ENCODE results near the gene SP110.
A peak's percentile ranks its signal among the peaks of the same experiment; 100 is the strongest.

Gene SP110

DNA sequence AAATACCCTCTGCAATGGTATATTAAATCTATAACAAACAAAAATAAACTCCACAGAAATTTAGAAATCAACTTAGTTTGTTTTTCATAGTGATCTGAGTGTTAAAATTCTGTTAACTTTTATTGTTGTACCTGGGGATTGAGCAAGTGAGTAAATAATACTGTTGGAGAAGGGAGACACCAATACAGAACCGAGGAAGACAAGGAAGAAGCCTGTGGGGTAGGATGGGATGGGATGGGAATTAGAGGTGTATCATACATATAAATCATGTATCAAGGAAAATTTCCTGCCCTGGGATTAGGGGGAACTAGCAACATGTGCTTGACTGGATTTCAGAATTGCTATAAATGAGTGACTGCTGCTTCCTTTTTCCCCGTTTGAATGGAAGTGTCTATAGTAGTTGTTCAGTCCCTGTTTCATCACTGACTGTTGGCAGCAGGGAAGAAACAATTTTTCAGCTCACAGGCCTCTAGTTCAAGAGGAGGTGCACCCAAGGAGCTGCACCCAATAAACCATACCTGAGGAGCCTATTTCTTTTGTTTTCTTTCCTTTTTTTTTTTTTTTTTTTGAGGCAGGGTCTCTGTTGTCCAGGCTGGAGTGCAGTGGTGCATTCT lies 53.1 kb downstream of the SP110 start:
- no peak for DNase-seq

DNA sequence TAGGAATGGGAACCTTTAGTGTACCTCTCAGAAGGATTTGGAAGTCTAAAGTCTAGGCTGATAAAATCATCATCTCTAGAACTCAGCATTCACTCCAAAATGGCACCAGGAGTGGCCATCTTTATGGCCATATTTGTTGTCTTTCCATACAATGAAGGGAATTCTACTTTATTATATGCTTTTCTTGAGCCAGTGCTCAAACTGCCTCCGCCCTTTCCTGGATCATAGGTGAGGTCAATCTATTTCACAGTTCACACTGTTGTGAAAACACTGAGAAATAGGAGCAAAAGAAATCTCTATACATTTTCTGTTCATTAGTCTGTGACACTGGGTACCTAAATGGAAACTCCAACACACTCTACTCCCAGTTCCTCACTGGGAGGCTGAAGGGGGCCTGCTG lies 55.6 kb downstream of the SP110 start:
- peak; percentile 15 for DNase-seq

DNA sequence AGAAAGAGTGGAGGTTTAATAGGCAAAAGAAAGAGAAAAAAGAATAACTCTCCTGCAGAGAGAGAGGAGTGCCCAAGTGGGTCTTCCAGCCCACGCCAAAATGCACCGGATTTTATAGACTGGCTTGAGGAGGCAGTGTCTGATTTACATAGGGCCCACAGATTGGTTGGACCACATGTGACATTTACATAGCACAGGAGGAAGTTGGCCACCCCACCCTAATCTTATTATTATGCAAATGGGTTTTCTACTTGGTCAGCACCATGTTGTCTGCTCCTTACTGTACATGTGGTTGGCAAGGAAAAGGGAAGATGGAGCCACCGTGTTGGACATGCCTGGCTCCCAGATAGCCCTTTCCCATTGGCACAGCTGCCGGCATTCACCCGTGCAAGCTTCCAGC lies 56.8 kb downstream of the SP110 start:
- DNase-seq = no peak

DNA sequence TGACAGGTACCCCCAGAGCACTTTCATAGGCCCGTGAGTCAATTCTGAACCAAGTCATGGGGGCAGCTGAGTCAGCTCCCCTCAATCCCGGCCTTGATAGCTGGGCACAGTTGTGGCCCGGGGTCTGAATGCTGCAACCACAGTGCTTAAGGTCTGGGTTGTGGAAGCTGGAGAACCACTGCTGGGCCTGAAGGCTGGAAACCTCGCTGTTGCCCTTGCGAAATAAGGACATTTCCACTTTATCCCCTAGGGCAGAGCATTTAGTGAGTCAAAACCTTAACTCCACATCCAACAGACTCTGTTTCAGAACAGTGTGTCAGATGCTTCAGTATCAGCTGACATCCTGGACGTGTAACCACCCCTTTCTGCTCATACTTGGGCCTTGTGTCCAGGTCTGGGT lies 58.6 kb downstream of the SP110 start:
- DNase-seq = no peak

DNA sequence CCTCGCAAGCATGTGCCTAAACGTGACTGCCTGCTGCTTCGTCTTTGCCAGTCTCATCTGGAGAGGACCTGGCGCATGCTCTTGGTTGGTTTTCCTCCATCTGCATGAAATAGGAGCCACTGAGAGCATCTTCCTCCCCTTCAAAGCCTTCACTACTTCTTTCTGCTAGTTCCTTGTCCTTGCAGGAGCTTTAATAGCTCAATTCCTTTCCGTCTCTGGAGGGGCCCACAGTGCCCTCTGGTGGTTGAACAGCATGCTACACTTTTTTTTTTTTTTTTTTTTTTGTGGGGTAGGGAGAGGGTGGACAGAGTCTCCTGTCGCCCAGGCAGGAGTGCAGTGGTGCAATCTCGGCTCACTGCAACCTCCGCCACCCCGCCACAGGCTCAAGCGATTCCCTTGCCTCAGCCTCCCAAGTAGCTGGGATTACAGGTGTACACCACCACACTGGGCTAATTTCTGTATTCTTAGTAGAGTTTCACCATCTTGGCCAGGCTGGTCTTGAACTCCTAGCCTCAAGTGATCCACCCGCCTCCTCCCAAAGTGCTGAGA lies 59.6 kb downstream of the SP110 start:
- peak; percentile 72 for DNase-seq

DNA sequence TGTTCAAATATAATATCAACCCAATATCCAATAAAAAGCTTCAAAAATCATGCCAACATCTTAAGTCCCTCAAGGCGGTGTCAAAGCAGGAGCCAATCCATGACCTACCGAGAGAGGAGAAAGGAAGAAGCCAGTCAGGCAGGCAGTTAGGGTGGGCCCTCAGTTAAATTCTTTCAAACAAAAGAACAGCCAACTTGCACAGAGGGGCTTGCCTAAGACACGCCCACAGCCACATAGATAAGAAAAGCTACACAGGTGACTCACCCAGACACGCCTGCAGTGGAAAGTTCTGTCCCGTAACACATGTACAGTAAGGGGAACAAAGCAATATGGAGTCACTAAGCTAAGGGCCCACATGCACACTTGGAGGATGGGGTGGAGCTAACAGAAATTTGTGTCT lies 61.3 kb downstream of the SP110 start:
- DNase-seq = no peak

DNA sequence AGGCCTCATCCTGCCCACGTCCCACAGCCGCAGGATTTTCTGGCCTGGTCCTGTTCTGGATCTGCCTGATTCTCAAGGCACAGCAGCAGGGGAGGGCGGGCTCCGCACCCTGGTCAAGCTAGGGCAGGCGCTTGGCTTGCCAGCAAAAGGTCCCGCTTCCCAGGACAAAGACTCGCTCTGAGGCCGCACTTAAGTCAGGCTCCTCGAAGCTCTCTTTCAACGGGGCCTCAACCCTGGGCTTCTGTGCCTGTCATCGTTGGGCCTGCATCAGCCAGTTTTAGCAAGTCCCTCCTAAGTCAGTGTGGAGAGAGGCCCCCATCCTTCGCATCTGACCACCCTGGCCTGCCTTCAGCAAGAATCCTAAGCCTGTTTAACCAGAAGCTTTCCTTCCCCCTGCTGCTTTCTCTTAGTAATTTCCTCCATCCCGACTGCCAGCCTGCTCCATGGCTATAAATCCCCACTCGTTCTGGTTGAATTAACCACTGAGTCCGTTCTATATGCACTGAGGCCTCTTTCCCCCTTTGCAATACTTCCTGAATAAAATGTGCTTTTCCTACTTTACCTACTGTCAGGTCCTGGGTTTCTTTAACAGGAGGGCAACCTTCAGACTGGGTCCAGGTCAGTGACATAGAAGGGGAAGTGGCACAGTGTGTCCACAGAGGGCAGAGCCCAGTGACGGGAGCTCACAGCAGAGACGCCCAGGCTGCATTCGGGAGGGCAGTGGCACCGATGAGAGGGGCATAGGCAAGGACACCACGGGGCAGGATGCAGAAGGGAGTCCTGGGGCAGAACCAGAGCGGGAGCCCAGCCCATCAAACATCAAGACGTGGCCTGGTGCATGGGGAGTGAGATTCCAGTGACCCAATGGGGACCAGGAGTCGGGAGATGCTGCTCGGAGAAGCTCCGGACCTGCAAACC lies 62.7 kb downstream of the SP110 start:
- DNase-seq = no peak

DNA sequence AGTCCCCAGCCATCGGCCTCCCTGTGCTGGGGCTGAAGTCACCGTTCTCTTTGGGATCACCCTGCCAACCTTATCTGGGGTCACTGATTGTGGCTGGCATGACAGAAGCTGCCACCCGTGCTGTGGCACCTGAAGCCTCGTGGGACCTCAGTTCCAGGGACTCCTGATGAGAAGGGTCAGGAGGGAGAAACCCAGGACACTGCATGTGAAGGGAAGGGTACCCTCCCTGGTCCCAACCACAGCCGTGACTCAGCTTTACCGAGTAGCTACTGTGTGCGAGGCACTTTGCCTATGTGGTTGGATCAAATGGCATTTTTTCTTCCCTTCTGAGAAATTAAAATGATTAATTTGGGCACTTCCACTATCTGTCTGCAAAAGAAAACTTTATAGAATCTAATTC lies 64.4 kb downstream of the SP110 start:
- peak; percentile 35 for DNase-seq

DNA sequence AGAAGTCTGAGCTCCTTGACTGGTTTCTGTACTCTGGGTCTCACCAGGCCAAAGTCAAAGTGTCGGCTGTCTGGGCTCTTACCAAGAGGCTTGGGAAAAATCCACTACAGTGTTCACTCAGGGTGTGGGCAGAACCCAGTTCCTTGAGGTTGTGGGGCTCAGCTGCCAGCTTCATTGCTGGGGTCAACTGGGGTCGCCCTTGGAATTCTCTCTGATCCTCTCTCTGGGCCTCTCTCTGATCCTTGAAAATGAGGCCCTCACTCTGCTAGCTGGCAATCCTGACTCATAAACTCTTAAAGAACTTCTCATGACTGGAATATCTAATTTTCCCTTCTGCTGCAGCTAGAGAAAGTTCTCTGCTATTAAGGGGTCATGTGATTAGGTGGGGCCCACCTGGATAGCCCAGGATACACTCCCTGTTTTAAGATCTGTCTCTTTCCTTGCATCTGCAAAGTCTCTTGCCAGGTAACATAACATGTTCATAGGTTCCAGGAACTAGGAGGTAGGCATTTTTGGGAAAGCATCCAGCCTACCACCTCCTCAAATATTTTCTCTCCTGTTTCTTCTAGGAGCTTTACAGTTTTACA lies 66.3 kb downstream of the SP110 start:
- DNase-seq = peak; percentile 18

DNA sequence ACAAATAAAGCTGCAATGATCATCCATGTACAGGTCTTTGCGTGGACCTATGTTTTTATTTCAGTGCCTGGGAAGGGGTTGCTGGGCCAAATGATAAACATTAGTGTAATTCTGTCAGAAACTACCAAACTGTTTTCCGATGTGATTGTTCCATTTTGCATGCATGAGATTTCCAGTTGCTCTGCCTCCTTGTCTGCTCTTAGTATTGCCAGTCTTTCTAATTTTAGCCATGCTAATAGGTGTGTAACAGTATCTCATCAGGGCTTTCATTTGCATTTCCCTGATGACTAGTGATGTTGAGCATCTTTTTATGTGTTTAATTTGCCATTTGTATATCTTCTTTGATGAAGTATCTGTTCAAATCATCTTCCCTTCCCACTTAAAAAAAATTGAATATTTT lies 67.5 kb downstream of the SP110 start:
- DNase-seq = no peak

DNA sequence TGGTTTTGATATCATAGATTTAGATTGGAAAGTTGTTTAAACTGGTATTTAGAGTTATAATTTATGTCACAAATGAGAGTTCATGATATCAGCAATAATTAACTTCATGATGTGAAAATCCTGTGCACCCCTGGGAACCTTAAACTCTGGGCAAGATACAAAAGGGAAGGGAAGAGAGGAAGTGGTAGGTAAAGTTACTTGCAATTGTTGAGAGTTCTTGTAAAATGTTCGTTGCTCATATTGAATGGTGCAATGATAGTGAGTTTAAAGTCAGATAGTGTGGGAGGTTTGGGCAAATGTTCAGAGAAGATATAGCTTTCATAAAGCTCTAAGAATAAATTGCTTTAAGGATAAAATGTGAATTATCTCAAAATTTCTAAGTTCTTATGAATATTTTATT lies 75.4 kb downstream of the SP110 start:
- DNase-seq = no peak

DNA sequence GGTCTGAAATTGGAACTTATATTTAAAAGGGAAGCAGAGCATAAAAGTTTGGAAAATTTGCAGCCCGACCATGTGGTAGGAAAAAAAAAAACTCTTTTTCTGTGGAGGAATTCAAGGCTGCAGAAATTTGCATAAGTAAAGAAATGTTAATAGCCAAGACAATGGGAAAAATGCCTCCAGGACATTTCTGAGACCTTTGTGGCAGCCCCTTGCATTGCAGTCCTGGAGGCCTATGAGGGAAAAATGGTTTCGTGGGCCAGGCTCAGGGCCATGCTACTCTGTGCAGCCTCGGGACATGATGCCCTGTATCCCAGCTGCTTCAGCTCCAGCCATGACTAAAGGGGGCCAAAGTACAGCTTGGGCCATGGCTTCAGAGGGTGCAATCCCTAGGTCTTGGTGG lies 79.1 kb downstream of the SP110 start:
- DNase-seq = no peak

DNA sequence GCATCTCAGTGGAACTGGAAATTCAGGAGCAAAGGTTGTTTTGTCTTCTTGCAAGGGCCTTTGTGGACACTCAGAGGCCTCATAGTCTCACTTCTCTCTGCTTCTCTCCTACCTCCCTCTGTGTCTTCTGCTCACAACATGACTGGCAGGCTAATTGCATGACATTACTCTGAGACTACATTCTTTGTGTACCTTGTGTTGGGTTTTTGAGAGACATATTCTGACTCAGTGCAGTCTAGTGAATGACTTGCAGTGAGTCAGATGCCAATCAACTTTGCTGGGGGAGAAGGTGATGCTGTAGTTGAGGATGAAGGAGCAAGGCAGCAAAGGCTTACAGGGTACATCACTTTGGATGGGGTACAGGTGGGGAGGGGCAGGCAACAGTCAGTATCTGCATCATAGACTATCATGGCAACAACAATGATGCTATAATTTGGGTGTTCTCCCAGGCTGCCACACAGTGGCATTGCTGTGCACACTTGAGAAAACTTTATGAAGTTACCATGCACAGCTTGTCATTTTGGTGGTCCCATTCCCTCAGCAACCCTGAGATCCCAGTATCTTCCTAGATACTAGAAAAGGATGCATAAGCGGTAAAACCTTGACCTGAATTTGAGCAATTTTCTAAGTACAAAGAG lies 81.8 kb downstream of the SP110 start:
- no peak for DNase-seq

DNA sequence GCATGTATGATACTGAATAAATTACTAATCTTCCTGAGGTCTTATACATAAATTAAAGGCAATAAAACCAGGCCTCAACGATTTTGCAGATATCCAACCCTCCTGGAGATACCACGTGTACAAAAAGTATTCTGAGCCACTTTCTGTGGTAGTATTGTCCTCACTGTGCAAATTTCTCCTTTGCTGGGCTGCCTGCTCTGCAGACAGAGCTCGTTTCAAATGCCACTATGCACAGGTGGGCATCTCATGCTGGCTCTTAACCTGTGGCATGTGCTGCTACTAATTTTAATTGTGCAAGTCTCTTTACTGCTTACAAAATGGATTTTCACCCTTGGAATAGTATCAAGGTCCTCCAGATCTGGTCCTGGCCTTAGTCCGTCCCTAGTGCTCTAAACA lies 84.7 kb downstream of the SP110 start:
- DNase-seq = no peak

DNA sequence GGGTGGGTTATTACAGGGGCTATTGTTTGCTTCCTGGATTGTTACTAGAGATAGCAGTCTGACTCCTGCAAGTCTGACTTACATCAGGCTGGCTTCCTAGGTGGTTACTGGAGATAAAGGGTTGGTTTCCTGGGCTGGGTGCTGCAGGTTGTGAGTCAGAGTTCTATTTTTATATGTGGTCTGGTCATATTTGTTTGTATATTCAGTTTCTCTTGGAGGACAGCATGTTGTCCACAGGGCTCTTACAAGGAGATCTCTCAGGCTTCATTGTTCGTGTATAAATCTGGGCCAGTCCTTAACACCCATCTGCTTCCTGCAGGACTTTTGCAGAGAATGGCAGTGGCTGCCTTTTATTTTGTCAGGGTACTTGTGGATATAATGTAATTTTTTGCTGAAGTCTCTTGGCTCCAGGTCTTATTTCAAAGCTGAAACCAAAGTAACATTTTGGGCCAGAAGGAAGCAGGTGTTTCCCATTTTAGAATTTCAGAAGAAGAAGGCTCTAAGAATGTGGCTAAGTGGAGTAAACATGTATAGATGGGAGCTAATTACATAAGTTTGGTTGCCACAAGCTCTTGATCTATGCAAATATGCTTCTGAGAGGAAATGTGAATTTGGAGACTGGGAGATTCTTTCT lies 85.2 kb downstream of the SP110 start:
- DNase-seq = no peak

DNA sequence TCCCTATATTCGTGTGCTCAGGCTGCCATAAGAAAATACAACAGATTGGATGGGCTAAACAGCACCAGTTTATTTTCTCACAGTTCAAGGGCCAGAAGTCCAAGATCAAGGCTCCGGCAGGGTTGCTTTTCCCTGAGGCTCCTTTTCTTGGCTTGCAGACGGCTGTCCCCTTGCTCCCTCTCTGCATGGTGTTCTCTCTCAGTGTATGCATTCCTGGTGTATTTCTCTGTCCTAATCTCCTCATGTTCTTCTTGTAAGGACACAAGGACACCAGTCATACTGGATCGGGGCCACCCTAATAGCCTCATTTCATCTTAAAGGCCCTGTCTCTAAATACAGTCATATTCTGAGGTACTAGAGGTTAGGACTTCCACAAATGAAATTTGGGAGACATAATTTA lies 88.4 kb downstream of the SP110 start:
- DNase-seq = no peak

DNA sequence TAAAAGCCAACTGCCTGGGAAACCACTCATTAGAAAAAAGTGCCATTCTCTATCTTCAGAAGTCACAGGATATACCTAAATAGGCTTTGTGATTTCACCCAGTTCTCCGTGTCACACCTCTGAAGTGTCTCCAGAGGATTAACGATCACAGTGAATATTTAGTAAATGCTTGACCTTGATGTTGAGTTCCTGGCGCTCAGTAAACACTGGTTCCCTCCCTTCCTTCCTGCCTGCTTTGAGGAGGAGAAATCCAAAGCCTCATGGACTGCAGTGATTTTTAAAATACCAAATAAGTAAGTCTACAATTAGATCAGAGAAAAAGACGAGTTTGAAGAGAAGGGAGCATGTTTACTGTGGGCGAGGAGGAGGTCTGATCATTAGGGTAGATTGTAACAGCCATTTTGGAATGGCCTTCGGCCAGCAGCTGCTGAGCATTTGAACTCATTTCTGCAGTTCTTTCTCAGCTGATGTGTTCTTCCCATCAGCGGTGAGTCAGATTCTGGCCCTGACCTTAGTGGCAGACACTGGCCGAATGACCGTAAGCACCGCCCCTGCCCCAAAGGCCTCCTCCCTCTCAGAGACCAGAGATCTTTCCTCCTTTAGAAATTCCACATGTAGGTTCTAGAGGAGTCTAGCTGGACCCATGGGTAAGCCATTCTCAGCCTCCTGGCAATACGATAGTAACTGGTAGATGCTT lies 89.0 kb downstream of the SP110 start:
- DNase-seq = peak; percentile 65

DNA sequence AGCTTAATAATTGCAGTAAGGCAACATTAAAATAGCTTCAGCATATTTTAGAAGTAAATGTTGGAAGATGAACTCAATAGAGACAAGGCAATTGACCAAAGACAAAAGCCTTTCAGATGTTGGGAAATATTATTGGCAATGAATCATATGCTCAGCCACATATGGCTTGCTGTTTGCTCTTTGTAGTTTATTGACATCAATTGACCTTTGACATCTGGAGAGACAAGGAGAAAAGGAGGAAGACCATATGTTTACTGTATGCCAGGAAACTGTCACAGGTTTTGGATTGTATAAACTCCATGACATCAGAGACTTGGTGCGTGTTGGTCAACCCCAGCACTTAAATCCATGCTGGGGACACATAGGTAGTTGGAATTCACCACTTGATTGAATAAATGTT lies 90.4 kb downstream of the SP110 start:
- no peak for DNase-seq

DNA sequence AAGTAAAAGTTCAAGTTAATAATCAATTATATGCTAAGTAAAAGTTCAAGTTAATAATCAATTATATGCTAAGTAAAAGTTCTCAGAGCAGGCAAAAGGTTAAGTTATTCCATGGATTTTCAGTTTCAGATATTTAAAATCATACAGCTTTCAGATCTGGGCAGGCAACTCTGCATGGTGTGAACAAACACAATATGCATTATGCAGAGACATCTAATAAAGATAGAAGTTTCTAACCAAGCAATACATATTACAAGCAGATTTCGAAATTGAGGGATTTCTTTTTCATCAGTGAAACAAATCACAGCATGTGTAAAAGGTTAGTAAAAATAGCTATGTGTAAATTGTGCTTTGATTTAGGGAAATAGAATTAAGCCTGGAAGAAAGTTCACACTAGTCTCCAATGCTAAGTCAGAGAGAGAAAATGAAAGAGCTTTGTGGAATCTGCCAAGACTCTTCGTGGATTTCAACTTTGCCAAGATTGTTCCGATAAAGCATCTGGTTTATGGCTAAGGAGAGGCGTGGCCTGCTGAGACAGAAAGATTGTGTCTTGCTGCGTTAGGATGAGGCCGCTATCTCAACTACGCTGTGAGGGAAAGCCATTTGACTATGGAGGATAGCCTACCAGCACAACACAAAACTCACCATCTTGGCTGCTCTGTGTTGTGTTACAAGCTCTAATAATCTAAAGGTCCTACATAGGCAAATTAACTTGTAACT lies 91.0 kb downstream of the SP110 start:
- DNase-seq = no peak

DNA sequence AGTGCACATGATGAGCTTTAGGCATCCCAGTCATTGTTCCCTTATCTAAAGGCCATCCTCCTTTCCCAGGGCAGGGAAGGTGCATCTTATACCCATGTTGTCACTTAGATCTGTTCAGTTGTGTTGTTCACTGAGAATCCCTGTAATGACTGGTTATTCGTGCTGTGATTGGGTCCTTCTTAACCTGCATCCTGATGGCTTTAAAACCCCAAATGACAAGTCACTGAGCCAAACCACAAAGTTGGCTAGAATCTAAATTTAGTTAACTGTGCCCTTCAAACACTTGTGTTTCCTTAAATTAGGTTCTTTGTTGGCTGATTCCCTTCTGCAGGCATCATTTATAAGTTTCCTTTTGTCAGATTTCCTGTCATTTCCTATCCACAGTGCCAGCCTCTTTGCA lies 92.6 kb downstream of the SP110 start:
- no peak for DNase-seq

DNA sequence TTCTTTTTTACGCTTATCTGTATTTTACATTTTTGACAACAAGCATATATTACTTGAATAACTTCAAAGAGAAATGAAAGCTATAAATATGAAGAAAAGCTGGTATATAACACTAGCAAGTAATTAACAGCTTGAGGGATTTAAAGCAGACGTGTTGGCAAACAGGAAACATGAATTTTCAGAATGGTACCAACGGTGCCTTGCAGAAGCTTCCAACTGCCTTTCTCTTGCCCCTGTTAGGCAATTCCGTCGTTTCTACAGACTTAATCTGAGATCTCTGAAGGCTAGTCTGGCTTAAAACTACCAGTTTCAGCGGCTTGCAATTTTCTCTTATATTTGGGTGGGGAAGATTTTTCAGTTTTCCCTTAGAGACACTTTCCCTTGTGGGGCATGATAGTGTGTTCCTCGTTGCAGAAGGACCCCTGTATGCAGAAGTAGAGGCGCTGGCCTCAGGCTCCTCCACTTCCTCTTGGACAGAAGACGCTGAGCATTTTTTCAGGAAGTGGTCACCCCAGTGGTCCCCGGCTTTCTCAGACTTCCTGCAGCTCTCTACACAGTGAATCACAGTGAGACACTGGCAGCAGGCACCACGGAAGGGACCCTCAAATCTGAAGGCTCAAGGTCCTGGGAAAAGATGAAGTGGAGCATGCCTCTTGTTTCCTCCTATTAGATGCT lies 94.9 kb downstream of the SP110 start:
- no peak for DNase-seq

All from islet precursor cell (in vitro differentiated cells).